Suprapubic skin (tissue), 3 donors: Measurements from ENCODE around the gene SASH1.
"Not testable (repeated sequence)": the region's sequence is repeated elsewhere in the genome, so short reads cannot be mapped to it uniquely, and the experiment has no call there.

ENCODE experiments used
- CTCF ChIP-seq, 2 donors: fragments of 200-600 bp in 1 of 2; fragments of 450-650 bp in 1 of 2; sonication (generic) in 1 of 2; IDR thresholded peaks; one replicate each; pipeline ENCODE4 v1.5.1; 2016 to 2019; ENCODE audit warnings: antibody characterized with exemption in 2 of 2, mild to moderate bottlenecking in 1 of 2, moderate library complexity in 1 of 2
- EP300 ChIP-seq: sonication (generic); formaldehyde crosslinking; IDR thresholded peaks from one replicate; pipeline ENCODE4 v1.6.1; 2017; ENCODE audit warnings: antibody characterized with exemption
- POLR2A ChIP-seq, 2 donors: fragments of 450-650 bp; IDR thresholded peaks; one replicate each; pipeline ENCODE4 v1.6.1; 2017; ENCODE audit warnings: antibody characterized with exemption in 2 of 2, mild to moderate bottlenecking in 2 of 2, moderate library complexity in 2 of 2

GRCh38 chr6:148585641-148586040 lies 243.0 kb downstream of the SASH1 start:
- not testable (repeated sequence) for TF ChIP-seq CTCF (IDR thresholded peaks at IDR 0.05); POLR2A (IDR thresholded peaks at IDR 0.05); EP300
